DND-41 (cell line): Measurements from ENCODE around the gene TRNAU1AP.

Source experiments
- CTCF ChIP-seq: IDR thresholded peaks from 2 replicates; pipeline ENCODE4 v1.5.1; 2012; ENCODE audit warnings: borderline replicate concordance, low read length, moderate library complexity, mild to moderate bottlenecking; ENCODE audit not compliant: poor library complexity, severe bottlenecking; ENCODE audit errors: extremely low read depth
- EZH2 ChIP-seq: IDR thresholded peaks from 3 replicates; pipeline ENCODE4 v1.6.1; 2012; ENCODE audit warnings: borderline replicate concordance, low read depth, mild to moderate bottlenecking, moderate library complexity, low read length, inconsistent platforms; ENCODE audit not compliant: severe bottlenecking

GRCh38 chr1:28507247-28507645 lies 45.6 kb upstream of the TRNAU1AP start:
- no peak for TF ChIP-seq CTCF
- no peak for TF ChIP-seq EZH2
